WI38 (cell line): Measurements from ENCODE around the gene C3.
"Not testable (repeated sequence)": the region's sequence is repeated elsewhere in the genome, so short reads cannot be mapped to it uniquely, and the experiment has no call there.

Experiments used
- H3K4me3 ChIP-seq: 2 replicates; pipeline ENCODE4 v1.5.1; 2011; ENCODE audit warnings: low read depth, mild to moderate bottlenecking, control low read depth, low read length
- CTCF ChIP-seq: IDR thresholded peaks from 2 replicates; pipeline ENCODE4 v1.5.1; 2012; ENCODE audit warnings: low read depth, mild to moderate bottlenecking, control low read depth, low read length

C3 gene

GRCh38 chr19:6667114-6667627 lies 53.3 kb downstream of the C3 start:
- H3K4me3 ChIP-seq = no peak overlapping the region
- TF ChIP-seq CTCF = no peak

GRCh38 chr19:6664916-6665315 lies 55.5 kb downstream of the C3 start:
- no peak overlapping the region for H3K4me3 ChIP-seq
- TF ChIP-seq CTCF = no peak

DNA sequence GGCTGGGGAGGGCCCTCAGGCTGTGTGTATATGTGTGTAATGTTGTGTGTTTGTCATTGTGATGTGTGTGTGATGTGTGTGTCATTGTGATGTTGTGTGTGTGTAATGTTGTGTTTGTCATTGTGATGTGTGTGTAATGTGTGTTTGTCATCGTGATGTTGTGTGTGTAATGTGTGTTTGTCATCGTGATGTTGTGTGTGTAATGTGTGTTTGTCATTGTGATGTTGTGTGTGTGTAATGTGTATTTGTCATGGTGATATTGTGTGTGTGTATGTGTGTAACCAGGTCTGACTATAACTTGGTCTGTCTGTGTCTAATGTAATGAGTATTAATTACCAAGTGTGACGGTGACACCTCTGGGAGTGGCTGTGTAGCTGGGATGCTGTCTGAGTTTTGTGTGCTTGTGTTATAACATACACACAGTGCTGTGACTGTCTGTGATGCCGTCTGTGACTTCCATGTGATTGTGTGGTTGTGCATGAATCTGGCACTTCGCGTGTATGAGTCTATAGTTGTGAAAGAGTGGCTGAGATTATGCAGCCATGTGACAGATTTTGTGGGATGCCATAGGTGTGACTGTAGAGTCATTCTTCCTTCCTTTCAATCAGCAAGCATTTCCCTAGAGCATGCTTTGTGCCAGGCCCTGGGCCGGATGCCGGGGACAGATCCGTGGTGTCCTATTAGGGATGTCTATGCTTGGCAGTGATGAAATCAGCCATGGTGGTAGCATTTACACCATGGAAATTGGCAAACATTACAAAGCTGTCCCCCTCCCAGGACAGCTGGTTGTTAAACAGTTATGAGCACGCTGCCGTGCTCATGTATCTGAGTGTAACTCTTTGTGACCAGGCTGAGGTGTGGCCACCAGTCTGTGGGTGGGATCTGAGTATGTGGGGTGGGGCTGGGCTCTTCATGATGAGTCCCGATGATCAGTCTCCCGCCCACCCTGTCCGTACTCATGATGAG lies 56.9 kb downstream of the C3 start:
- H3K4me3 ChIP-seq = no peak overlapping the region
- no peak for TF ChIP-seq CTCF

GRCh38 chr19:6662702-6663101 lies 57.7 kb downstream of the C3 start:
- TF ChIP-seq CTCF = no peak
- no peak overlapping the region for H3K4me3 ChIP-seq

DNA sequence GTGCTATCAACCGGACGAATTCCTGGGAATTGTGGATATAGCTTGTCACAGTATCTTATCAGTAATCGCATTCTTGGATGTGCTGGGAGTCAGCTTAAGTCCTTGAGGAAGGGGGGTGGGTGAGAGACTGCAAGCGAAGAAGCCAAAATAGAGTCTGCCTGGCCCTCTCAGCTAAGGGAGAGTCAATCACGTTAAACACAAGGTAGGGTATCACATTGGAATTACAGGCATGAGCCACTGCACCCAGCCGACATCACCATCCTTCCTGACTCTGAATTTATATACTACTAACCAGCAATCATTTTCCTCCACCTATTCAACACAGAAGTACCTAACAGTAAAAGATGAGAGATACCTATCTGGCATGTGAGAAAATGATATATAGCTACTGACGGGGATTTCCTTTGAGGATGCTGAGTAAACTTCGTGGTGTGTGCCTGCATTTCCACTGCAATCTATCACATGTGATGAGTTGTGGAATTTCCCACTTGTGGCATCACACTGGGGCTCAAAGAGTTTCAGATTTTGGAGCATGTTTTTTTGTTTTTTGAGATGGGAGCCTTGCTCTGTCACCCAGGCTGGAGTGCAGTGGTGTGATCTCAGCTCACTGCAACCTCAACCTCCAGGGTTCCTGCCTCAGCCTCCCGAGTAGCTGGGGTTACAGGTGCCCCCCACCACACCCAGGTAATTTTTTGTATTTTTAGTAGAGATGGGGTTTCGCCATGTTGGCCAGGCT lies 58.8 kb downstream of the C3 start:
- not testable (repeated sequence) for H3K4me3 ChIP-seq

GRCh38 chr19:6660930-6661329 lies 59.5 kb downstream of the C3 start:
- no peak for TF ChIP-seq CTCF
- no peak overlapping the region for H3K4me3 ChIP-seq

DNA sequence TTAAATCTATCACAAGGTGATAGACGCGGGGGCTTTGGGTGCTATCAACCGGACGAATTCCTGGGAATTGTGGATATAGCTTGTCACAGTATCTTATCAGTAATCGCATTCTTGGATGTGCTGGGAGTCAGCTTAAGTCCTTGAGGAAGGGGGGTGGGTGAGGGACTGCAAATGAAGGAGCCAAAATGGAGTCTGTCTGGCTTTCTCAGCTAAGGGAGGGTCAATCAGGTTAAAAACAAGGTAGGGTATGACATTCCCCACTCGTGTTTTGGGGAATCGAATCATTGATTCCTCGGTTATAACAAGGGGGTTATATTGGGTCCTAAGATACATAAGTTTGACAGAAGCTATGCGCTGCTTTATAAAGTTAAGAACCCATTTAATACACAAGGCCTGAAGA lies 64.1 kb downstream of the C3 start:
- not testable (repeated sequence) for H3K4me3 ChIP-seq
